HG03045 (cell line): ENCODE measurements around the gene RUBCNL.
A peak's percentile ranks its signal among the peaks of the same experiment; 100 is the strongest.
"Not testable (repeated sequence)": the region's sequence is repeated elsewhere in the genome, so short reads cannot be mapped to it uniquely, and the experiment has no call there.

Experiments
- ATAC-seq: cut with Tn5 transposase; IDR thresholded peaks from one replicate; pipeline ENCODE4 v1.9.1; 2021; ENCODE audit warnings: mild to moderate bottlenecking, moderate library complexity; ENCODE audit not compliant: unreplicated experiment

Gene RUBCNL

GRCh38 chr13:46387064-46387851 lies at the start of gene RUBCNL:
Gene RUBCNL (minus strand): TSS chr13:46387252. CDS start chr13:46372475, 14,777 bp downstream.
- peak; percentile 43 for ATAC-seq

- not testable (repeated sequence) for ATAC-seq
Observed at GRCh38 chr13:46429558-46429957, 42.5 kb upstream of the RUBCNL start.

DNA sequence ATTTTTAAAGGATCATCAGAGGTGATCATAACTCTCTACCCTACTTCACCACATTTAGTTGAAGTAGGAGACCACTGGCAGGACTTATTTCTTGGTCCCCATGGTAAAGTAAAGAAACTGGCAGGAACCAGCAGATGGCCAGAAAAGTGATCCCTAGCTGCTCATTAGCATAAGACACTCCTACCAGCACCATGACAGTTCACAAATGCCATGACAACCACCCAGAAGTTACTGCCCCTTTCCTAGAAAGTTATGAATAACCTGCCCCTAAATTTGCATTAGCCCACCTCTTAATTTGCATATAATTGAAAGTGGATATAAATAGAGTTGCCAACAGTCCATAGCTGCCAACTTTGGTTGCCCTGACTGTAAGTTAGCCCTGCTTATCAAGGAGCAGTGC lies 18.4 kb upstream of the RUBCNL start:
- ATAC-seq, result no peak

DNA sequence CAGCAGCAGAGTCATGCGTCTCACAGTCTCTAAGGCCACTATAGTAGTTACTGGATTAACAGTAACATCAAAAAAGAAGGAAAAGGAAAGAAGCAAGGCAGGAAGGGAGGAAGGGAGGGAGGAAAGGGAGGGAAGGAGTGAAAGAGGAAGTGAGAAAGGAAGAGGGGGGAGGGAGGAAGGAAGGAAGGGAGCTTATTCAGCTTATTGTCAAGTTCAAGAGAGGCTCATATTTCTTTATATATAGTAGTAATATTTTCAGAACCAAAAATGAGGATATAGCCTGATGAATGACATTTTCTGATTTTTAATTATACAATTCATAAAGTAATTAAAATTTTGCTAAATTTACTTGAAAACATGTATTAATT lies 17.7 kb upstream of the RUBCNL start:
- ATAC-seq, result no peak

DNA sequence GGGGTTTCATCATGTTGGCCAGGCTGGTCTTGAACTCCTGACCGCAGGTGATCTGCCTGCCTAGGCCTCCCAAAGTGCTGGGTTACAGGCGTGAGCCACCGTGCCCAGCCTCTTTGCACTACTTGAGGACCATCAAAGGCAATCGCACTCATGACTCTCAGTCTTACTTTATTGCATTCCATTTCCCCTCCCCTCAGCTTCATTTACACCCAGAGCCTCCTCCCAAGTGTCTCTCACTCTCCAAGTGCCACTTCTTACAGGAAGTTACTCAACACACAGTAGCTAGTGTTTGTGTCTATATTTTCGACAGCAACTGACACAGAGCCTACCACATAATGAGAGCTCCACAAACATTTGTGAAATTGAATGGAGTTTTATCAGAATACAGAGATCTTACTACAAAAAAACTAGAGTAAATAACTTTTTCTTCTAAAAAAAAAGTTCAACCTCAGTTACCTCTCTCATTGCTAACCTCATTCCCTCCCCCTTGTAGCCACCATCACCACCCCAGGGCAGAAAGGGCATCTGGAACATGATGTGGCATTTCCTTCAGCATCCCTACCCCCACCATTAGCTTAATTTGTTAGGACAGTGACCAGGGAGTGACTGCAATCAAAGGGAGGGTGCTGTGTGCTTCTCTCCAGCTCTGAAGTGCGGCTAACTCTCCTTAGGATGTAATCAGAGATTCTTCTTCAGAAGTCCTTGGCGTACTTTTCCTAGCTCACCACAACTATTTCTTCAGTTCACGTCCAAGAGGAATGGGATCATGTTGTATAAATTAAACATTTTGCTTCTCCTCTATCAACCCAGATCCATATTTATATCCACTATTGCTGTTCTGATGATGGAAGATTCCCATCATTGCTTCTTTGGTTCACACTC lies 17.0 kb upstream of the RUBCNL start:
- ATAC-seq, result no peak

- no peak for ATAC-seq
Observed at GRCh38 chr13:46402178-46402577, 15.1 kb upstream of the RUBCNL start.

GRCh38 chr13:46401432-46401831 lies 14.4 kb upstream of the RUBCNL start:
- peak; percentile 55 for ATAC-seq

GRCh38 chr13:46396341-46396740 lies 9.3 kb upstream of the RUBCNL start:
- ATAC-seq, result no peak

DNA sequence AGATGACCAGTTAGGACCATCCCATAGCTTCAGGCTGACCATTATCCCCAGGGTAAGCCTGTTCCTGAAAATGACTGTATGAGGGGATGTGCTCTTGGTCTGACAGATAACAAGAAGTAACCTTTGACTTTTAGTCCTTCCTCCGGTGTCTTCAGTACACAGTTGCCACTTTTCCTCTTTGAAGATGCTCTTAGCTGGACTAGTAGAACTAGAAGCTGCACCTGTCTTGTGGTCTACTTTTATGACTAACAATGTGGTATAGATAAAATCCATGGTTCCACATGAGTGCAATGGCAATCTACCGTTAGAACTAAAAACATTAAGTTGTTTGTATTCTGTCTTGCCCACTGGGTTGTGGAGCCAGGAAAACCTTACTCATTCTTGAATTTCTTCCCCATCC lies 5.9 kb upstream of the RUBCNL start:
- no peak for ATAC-seq

DNA sequence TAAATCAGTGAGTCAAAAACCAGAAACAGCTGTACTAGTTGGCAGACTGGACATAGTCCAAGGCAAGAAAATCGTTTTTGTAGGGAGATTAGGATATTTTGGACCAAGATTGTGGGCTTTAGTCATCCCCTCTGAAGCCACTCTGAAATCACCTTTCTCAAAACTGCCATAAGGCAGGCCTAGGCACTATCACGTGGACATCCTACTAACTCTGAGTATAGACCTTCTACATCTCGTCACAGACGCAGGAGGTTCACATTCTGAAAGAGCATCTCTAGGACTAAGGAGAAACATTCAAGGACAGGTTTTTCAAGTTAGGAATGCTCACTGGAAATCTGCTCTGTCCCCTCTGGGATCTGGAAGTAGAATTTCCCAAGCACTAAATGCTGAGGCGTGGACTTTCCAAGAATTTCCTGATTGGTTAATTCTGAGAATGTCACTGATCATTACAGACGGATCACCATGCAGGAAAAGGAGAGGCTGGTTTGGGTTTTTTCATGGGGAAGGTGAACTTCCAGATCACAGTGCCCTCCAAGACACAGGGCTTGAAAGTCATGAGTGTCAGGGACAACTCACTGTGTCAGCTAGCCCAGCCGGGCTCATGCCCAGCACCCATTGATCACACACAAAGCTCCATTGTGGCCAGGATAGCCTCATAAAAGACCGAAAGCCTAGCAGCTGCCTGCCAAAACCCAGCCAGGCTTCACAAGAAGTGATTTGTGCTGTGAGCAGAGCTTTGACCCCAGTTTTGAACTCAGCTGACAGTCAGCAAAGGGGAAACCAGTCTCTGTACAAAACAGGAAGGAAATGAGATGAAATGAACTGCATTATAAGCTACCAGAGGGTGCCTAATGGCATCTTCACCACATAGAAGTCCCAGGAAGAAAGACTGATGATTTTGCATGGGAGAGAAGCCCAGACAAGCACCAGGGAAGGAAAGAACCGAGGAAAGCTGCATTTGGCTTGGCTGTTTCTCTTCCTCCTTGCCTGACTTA lies 2.7 kb upstream of the RUBCNL start:
- ATAC-seq, result no peak

DNA sequence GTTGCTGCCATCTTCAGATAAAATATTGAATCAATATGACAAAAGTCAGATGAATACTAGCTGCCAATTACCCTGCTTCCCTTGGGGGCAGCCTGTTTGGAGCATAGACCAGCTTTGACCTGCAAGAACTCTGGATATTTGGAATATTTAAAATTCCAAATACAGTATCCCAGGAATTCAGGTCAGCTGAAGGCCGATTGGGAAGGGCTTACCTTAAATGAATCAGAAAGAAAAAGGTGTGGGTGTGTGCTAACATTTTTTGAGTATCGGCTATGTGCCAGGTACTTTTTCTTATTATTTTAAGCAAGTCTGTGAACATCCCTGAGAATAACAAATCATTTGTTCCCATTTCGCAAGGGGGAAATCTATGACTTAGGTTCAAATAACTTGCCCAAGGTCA lies 1.8 kb upstream of the RUBCNL start:
- ATAC-seq, result no peak

- no peak for ATAC-seq
Observed at GRCh38 chr13:46388308-46388707, 1.3 kb upstream of the RUBCNL start.

- peak; percentile 3 for ATAC-seq
Observed at GRCh38 chr13:46386392-46387063, 524 bp downstream of the RUBCNL start.

GRCh38 chr13:46385946-46386345 lies 1.1 kb downstream of the RUBCNL start:
- ATAC-seq, result no peak

- no peak for ATAC-seq
Observed at GRCh38 chr13:46383383-46383782, 3.7 kb downstream of the RUBCNL start.

GRCh38 chr13:46382224-46382623 lies 4.8 kb downstream of the RUBCNL start:
- ATAC-seq, result peak; percentile 21

GRCh38 chr13:46380242-46380641 lies 6.8 kb downstream of the RUBCNL start:
- no peak for ATAC-seq

GRCh38 chr13:46379611-46380010 lies 7.4 kb downstream of the RUBCNL start:
- no peak for ATAC-seq

DNA sequence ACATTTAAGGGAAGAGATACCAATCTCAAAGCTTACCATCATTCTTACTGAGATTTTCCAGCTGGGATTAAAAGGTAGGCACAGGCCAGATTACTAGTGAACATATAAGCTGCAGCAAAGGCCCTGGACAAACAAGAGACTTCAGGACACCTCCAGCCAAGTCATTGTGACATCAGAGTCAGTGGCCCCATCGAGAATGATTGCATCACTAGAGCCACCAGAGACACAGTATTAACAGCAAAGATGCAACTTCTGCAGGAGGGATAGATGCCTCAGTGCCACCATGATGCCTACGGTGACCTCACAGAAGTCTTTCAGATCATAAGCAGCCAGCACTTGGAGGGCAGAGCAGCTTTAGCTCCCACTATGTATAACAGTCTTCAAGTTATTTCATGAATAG lies 8.6 kb downstream of the RUBCNL start:
- no peak for ATAC-seq

GRCh38 chr13:46377554-46377953 lies 9.5 kb downstream of the RUBCNL start:
- ATAC-seq, result peak; percentile 41
